ENCODE data around the gene STAB2. TPM values are rescaled to one million over a fixed set of nuclear protein-coding genes. Genes with fewer than 3 reads are reported as not detected.

STAB2 gene
- total RNA-seq, 1 donor = not detected

- DNase-seq (ENCODE audit: insufficient read length, low spot score, missing footprints) = no peak
- no peaks in the 10 kb centered on the region for H3K36me3 ChIP-seq (ENCODE audit: insufficient read depth, low read length)
- TF ChIP-seq CTCF (IDR thresholded peaks at IDR 0.05; ENCODE audit: extremely low read depth, low read depth, low read length) = no peak
- no peaks in the 10 kb centered on the region for H3K9me3 ChIP-seq (ENCODE audit: low read depth, low read length)
- no peak overlapping the region for H3K4me3 ChIP-seq (ENCODE audit: insufficient read depth, low read length)
- no peak overlapping the region for H3K4me2 ChIP-seq (ENCODE audit: insufficient read depth, low read length)
- no peak overlapping the region for H2AFZ ChIP-seq (ENCODE audit: low read length)
- H3K27ac ChIP-seq (ENCODE audit: low read depth, low read length) = no peak overlapping the region
- no peaks in the 10 kb centered on the region for H3K4me1 ChIP-seq (ENCODE audit: insufficient read depth, low read length)
- no peaks in the 10 kb centered on the region for H3K79me2 ChIP-seq (ENCODE audit: insufficient read depth, low read length)
- H3K27me3 ChIP-seq (ENCODE audit: insufficient read depth, low read length) = no peaks in the 10 kb centered on the region
- H4K20me1 ChIP-seq (ENCODE audit: insufficient read depth, low read length) = no peaks in the 10 kb centered on the region
Measured at GRCh38 chr12:103686026-103686425, 99.0 kb downstream of the STAB2 start.

GRCh38 chr12:103687253-103687652, 100.2 kb downstream of the STAB2 start:
- Histone ChIP-seq H3K4me1 (ENCODE audit: insufficient read depth, low read length) (no peaks in the 10 kb centered on the region), H3K27ac (ENCODE audit: low read depth, low read length) (no peak overlapping the region), H2AFZ (ENCODE audit: low read length) (no peak overlapping the region), H3K9me3 (ENCODE audit: low read depth, low read length) (no peaks in the 10 kb centered on the region), H3K4me2 (ENCODE audit: insufficient read depth, low read length) (no peak overlapping the region), H3K27me3 (ENCODE audit: insufficient read depth, low read length) (no peaks in the 10 kb centered on the region), H3K4me3 (ENCODE audit: insufficient read depth, low read length) (no peak overlapping the region), H3K79me2 (ENCODE audit: insufficient read depth, low read length) (no peaks in the 10 kb centered on the region), H3K36me3 (ENCODE audit: insufficient read depth, low read length) (no peaks in the 10 kb centered on the region), H4K20me1 (ENCODE audit: insufficient read depth, low read length) (no peaks in the 10 kb centered on the region)
- no peak for DNase-seq (ENCODE audit: insufficient read length, low spot score, missing footprints)
- no peak for TF ChIP-seq CTCF (IDR thresholded peaks at IDR 0.05; ENCODE audit: extremely low read depth, low read depth, low read length)

DNA sequence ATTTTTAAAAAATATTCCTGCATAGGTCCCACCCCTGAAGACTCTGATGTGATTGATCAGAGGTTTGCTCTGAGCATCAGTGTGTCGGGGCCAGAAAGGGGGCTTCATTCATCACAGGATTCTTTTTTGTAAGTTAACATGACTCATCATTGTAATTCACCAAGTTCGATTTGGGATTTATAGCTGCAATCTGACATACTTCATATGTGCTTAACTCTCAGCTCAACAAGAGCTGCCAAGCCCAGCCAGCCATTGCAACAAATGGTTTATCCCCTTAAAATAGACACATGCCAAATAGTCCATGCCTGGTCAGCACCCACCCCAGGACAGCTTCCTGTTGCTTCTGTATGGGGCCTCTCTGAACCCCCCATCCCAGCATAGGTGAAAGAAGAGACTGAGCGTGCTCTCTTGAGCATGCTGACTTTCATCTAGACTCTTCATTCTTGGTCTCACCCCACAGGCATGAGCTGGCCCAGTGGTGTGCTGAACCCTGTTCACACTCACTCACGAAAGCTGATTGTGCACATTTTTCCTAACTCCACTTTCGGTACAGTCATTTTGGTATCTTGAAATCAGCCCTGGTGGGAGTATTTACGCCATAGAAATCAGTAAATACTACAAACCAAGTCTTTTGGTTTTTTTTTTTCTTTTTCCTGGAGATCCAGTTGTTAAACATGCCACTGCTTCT, 101.4 kb downstream of the STAB2 start:
- Histone ChIP-seq H3K4me1 (ENCODE audit: insufficient read depth, low read length) (no peaks in the 10 kb centered on the region), H4K20me1 (ENCODE audit: insufficient read depth, low read length) (no peaks in the 10 kb centered on the region), H3K4me3 (ENCODE audit: insufficient read depth, low read length) (no peak overlapping the region), H3K36me3 (ENCODE audit: insufficient read depth, low read length) (no peaks in the 10 kb centered on the region), H2AFZ (ENCODE audit: low read length) (no peak overlapping the region), H3K9me3 (ENCODE audit: low read depth, low read length) (no peaks in the 10 kb centered on the region), H3K4me2 (ENCODE audit: insufficient read depth, low read length) (no peak overlapping the region), H3K27me3 (ENCODE audit: insufficient read depth, low read length) (no peaks in the 10 kb centered on the region), H3K79me2 (ENCODE audit: insufficient read depth, low read length) (no peaks in the 10 kb centered on the region), H3K27ac (ENCODE audit: low read depth, low read length) (no peak overlapping the region)
- no peak for DNase-seq (ENCODE audit: insufficient read length, low spot score, missing footprints)
- no peak for TF ChIP-seq CTCF (IDR thresholded peaks at IDR 0.05; ENCODE audit: extremely low read depth, low read depth, low read length)

GRCh38 chr12:103690426-103690825, 103.4 kb downstream of the STAB2 start:
- H3K36me3 ChIP-seq (ENCODE audit: insufficient read depth, low read length) = no peaks in the 10 kb centered on the region
- H3K27me3 ChIP-seq (ENCODE audit: insufficient read depth, low read length) = peaks cover under 1% of the 10 kb centered on the region
- no peak for TF ChIP-seq CTCF (IDR thresholded peaks at IDR 0.05; ENCODE audit: extremely low read depth, low read depth, low read length)
- H3K27ac ChIP-seq (ENCODE audit: low read depth, low read length) = no peak overlapping the region
- no peak overlapping the region for H3K4me3 ChIP-seq (ENCODE audit: insufficient read depth, low read length)
- no peak for DNase-seq (ENCODE audit: insufficient read length, low spot score, missing footprints)
- no peaks in the 10 kb centered on the region for H3K79me2 ChIP-seq (ENCODE audit: insufficient read depth, low read length)
- H3K9me3 ChIP-seq (ENCODE audit: low read depth, low read length) = no peaks in the 10 kb centered on the region
- H4K20me1 ChIP-seq (ENCODE audit: insufficient read depth, low read length) = no peaks in the 10 kb centered on the region
- H2AFZ ChIP-seq (ENCODE audit: low read length) = no peak overlapping the region
- no peaks in the 10 kb centered on the region for H3K4me1 ChIP-seq (ENCODE audit: insufficient read depth, low read length)
- no peak overlapping the region for H3K4me2 ChIP-seq (ENCODE audit: insufficient read depth, low read length)
